H54 (cell line): ENCODE measurements around the gene PHF5A.

ENCODE experiments used
- DNase-seq: peaks from one replicate; pipeline ENCODE4 v3.0.0; 2011; ENCODE audit warnings: low spot score, mixed read lengths; ENCODE audit not compliant: insufficient read length
- FAIRE-seq: peaks from 3 replicates; lab custom pipeline; 2011; peaks lifted over from hg19 to GRCh38; lab: Jason Lieb, UNC
- POLR2A ChIP-seq: IDR thresholded peaks from 2 replicates; pipeline ENCODE4 v1.6.1; 2011; ENCODE audit warnings: low read depth, mild to moderate bottlenecking, low read length

Gene PHF5A

GRCh38 chr22:41468381-41469217 is at the start of gene PHF5A, which contains the start of gene ACO2:
Gene PHF5A (minus strand): TSS chr22:41468692. CDS start chr22:41468653, 39 bp downstream.
Gene ACO2 (plus strand): TSS chr22:41469117. CDS start chr22:41469147, 30 bp downstream.
- peak; percentile 56 for TF ChIP-seq POLR2A
- DNase-seq, result peak; percentile 76
- peak; percentile 66 for FAIRE-seq

GRCh38 chr22:41518048-41518347 is 49.5 kb upstream of the PHF5A start:
- DNase-seq (no peak), FAIRE-seq (no peak)
- TF ChIP-seq POLR2A, result no peak

- no peak for TF ChIP-seq POLR2A
- no peak for FAIRE-seq
- DNase-seq, result peak; percentile 46
These were observed 48.9 kb upstream of the PHF5A start for GRCh38 chr22:41517172-41518047.

GRCh38 chr22:41516462-41516861 is 48.0 kb upstream of the PHF5A start:
- DNase-seq (no peak), FAIRE-seq (no peak)
- no peak for TF ChIP-seq POLR2A

GRCh38 chr22:41513391-41513790 is 44.9 kb upstream of the PHF5A start:
- no peak for DNase-seq
- no peak for FAIRE-seq
- TF ChIP-seq POLR2A, result no peak

GRCh38 chr22:41512421-41513194 is 44.1 kb upstream of the PHF5A start:
- FAIRE-seq (peak; percentile 55), DNase-seq (peak; percentile 83)
- TF ChIP-seq POLR2A, result no peak

GRCh38 chr22:41511521-41511968 is 43.1 kb upstream of the PHF5A start:
- DNase-seq (no peak), FAIRE-seq (no peak)
- no peak for TF ChIP-seq POLR2A

GRCh38 chr22:41508770-41509170 is 40.3 kb upstream of the PHF5A start:
- TF ChIP-seq POLR2A, result no peak
- DNase-seq (no peak), FAIRE-seq (no peak)

GRCh38 chr22:41507330-41508063 is 39.0 kb upstream of the PHF5A start:
- no peak for FAIRE-seq
- no peak for TF ChIP-seq POLR2A
- DNase-seq, result no peak

- no peak for DNase-seq
- no peak for FAIRE-seq
These were observed 37.2 kb upstream of the PHF5A start for GRCh38 chr22:41505511-41506220.

GRCh38 chr22:41504816-41505215 is 36.3 kb upstream of the PHF5A start:
- DNase-seq, result no peak
- no peak for FAIRE-seq
- no peak for TF ChIP-seq POLR2A

More at GRCh38 chr22:41505511-41506220, 37.2 kb upstream of the PHF5A start:
- TF ChIP-seq POLR2A, result no peak

GRCh38 chr22:41504397-41504796 is 35.9 kb upstream of the PHF5A start:
- TF ChIP-seq POLR2A, result no peak
- FAIRE-seq (no peak), DNase-seq (no peak)
